Right ventricle myocardium inferior (tissue), 1 donor: ENCODE measurements around the gene SLC1A1. TPM values are rescaled to one million over a fixed set of nuclear protein-coding genes. Genes with fewer than 3 reads are reported as not detected.

Experiments used
- ATAC-seq: fragments of 200-7000 bp; cut with Tn5 transposase; one replicate; pipeline ENCODE4 v1.9.1; 2020; ENCODE audit warnings: mild to moderate bottlenecking, moderate library complexity
- DNase-seq: peaks from one replicate; pipeline ENCODE4 v3.0.0; 2021; ENCODE audit errors: missing footprints
- intact Hi-C: fragments of 100-400 bp; cut with DNase I; formaldehyde crosslinking; loops from one replicate; pipeline ENCODE4 v1.11.0; 2022
- long read RNA-seq: library from polyadenylated mRNA; unstranded; transcript quantifications from one replicate; pipeline ENCODE4 v2.0.0, GENCODE V29; 2021
- total RNA-seq: library from RNA; stranded (reverse); fragmentation: NEBNext Ultra II Directional; extraction: Animal tissue kit (Norgen Biotek cat#: 25700); gene quantifications from one replicate; pipeline ENCODE4 v1.2.1, GENCODE V29; 2021
- donor health status: DM: no; HTN: yes; CAD: no; lungs with severe emphysema.

SLC1A1 gene
- total RNA-seq = 3.2 TPM
- long read RNA-seq, partial matches to known transcripts = 0 of 2 reads
- long read RNA-seq, other reads (novel, unspliced or antisense) = 1 of 2 reads

DNA sequence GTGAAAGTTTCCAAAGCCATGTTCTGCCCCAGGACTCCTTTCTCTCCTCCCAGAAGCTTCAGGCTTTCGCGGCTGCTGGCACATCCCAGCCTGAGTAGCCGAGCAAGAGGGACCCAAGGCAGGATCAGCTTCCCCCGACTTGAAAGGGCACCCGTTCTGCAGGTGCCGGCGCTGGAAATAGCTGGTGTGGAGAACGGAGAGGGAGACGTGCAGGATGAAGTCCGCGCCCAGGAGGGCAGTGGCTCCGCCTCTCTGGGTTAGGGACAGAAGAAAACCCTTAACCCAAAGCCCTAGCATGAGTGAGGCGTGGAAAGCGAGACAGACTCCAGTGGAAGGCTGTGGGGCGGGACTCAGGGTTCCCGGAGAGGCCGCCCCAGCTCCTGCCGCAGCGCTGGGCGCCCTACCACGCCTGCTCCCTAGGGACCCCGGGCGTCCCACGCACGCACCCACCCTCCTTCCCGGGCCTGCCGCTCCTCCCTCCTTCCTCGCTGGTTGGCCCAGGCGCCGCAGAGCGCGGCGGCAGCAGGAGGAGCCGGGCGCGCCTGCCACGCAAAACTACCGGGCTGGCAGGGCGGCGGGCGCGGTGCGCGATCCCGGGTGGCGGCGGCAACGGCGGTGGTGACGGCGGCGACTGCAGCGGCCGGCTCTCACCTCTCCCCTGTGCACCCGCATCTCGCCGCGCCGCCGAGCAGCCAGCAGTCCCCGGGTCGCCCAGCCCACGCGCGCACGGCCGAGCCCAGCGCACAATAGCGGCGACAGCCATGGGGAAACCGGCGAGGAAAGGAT lies at the start of gene SLC1A1:
SLC1A1 (plus strand) TSS at position 550 of the 786 bp plus-strand sequence; CDS start at position 762, 212 bp downstream.
- DNase-seq (peak; percentile 78), ATAC-seq (peak; percentile 84)
- intact Hi-C loops = loop anchor here (2.0 kb wide), 2 partner anchors 59 to 111 kb away; no protein-coding TSS in a partner anchor

- intact Hi-C loops = no loop called here
- DNase-seq = no peak
Measured at GRCh38 chr9:4442806-4443205, 47.5 kb upstream of the SLC1A1 start.

GRCh38 chr9:4443439-4443838 lies 46.8 kb upstream of the SLC1A1 start:
- no peak for DNase-seq

More at GRCh38 chr9:4442806-4443205, 47.5 kb upstream of the SLC1A1 start:
- no peak for ATAC-seq

DNA sequence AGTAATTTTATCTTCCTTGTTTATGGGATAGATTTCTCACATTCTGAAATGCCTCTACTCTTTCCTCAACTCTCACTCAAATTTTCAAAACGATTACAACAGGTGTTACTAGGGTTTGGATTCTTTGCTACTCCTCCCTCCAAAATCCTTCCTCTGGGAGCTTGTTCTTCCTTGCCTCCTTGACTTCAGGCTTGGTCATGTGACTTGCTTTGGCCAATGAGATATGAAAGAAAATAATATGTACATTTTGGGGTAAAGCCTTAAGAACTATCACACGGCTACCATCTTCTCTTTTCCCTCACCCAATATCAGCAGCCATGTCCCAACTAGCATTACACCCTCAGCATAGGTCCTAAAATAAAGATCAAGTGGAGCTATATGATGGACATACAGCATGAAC lies 28.8 kb upstream of the SLC1A1 start:
- ATAC-seq (no peak), DNase-seq (no peak)
- intact Hi-C loops = no loop called here

More at GRCh38 chr9:4443439-4443838, 46.8 kb upstream of the SLC1A1 start:
- ATAC-seq = no peak
- intact Hi-C loops = no loop called here

DNA sequence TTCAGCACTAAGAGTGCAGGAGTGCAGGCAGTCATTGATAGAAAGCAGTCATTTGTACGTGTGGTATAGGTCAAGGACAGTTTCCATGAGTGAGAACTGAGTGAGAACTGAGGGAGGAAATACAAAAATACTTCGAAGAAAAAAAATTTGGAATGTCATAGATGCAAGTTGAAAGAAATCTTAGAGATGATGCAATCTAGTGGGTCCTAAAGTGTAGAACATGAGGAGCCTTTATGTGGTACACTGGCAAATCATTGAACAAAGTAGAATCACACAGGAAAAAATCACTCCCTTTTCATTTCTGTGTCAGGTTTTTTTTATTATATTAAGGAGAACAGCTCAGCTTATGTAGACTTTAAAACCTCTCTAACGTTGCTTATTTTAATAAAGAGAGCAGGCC lies 26.4 kb upstream of the SLC1A1 start:
- intact Hi-C loops = no loop called here
- DNase-seq (no peak), ATAC-seq (no peak)

GRCh38 chr9:4464911-4465513 lies 25.3 kb upstream of the SLC1A1 start:
- intact Hi-C loops = no loop called here

GRCh38 chr9:4465910-4466309 lies 24.4 kb upstream of the SLC1A1 start:
- no peak for DNase-seq
- intact Hi-C loops = no loop called here
- ATAC-seq = no peak

More at GRCh38 chr9:4464911-4465513, 25.3 kb upstream of the SLC1A1 start:
- ATAC-seq (no peak), DNase-seq (no peak)

DNA sequence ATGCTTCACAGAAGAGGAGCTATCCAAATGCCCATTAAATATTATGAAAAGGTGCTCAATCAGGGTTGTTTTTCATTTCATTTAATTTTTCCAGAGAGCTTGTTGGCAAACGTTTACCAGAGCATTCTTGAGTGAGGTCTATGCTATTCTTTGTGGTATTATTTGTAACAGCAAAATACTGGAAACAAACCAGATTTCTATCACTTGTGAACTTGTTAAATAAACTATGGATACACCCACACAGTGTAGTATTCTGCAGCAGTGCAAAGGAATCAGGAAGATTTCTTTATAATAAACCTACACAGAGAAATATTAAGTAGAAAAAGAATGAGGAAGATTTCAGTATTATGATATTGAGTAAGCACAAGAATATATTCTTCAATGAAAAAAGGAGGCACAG lies 15.0 kb upstream of the SLC1A1 start:
- DNase-seq (no peak), ATAC-seq (no peak)
- intact Hi-C loops = no loop called here

- intact Hi-C loops = no loop called here
- DNase-seq = no peak
- no peak for ATAC-seq
Measured at GRCh38 chr9:4486176-4486575, 4.1 kb upstream of the SLC1A1 start.

DNA sequence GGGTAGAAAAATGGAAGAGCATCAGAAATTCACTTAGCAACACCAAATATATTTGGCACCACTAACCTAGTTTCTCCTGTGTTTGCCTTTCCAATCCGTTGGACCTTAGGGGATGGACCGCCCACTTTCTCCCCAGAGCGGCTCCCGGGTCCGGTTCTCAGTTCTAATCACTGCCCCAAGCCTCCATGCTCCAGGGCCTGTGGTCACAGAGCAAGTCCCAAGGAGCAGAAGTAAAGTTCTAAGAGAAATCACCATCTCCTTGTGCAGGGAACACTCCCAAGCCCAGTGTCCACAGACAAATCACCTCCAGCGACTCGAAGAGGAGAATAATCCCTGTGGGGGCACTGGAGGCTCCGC lies 728 bp upstream of the SLC1A1 start:
- peak; percentile 58 for DNase-seq
- peak; percentile 63 for ATAC-seq
- intact Hi-C loops = no loop called here

GRCh38 chr9:4490705-4491625 lies 697 bp downstream of the SLC1A1 start:
- ATAC-seq (no peak), DNase-seq (peak; percentile 60)
- intact Hi-C loops = loop anchor here (2.0 kb wide), 2 partner anchors 58 to 110 kb away; no protein-coding TSS in a partner anchor

DNA sequence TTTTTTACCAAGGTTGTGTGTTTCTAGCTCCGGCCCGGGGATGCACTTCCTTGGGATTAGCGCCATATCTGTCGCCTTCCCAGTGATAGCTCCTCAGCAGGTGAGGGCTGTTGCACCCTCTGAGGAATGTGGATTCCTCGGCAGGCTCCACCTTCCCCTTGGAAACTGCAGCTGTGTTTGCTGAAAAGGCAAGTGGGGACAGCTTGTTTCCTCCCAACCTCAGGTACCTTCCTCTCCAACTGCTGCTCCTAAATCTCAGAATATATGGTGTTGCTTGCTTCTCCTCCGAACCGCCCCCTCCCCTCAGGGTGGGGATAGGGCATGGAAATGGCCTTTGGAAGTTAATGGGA lies 1.3 kb downstream of the SLC1A1 start:
- intact Hi-C loops = loop anchor here (2.0 kb wide), 2 partner anchors 57 to 109 kb away; no protein-coding TSS in a partner anchor
- DNase-seq (no peak), ATAC-seq (no peak)

GRCh38 chr9:4494332-4494731 lies 4.1 kb downstream of the SLC1A1 start:
- no peak for ATAC-seq
- intact Hi-C loops = no loop called here
- DNase-seq = no peak

DNA sequence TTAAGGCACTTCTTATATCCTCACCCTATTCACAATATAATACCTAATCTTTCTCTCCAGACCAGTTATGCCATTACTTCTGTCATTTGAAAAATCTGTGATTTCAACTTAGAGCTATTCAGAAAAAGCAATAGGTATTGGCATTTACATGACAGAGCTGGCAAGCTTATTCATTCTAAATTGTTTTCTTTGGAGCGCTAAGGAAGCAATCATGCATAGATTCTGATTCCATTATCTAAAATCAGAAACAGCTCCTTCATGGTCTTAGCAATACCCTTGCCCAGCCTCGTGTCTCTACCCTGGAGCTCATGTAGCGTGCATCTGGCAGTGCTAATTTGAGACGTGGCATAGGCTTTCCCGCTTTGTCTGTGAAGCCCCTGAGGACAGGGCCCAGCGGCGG lies 4.5 kb downstream of the SLC1A1 start:
- intact Hi-C loops = no loop called here
- no peak for ATAC-seq
- no peak for DNase-seq

GRCh38 chr9:4495537-4495936 lies 5.3 kb downstream of the SLC1A1 start:
- no peak for DNase-seq
- no peak for ATAC-seq
- intact Hi-C loops = no loop called here

DNA sequence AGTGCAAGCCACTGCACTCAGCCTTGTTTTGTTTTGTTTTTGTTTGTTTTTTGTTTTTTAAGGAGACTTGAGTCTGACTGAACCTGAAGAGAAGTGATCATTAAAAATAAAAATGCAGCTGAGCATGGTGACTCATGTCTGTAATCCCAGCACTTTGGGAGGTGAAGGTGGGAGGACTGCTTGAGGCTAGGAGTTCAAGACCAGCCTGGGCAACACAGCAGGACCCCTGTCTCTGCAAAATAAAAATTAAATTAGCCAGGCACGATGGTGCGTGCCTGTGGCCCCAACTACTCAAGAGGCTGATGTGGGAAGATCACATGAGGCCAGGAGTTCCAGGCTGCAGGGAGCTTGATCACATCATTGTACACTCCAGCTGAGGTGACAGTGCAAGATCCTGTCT lies 6.2 kb downstream of the SLC1A1 start:
- intact Hi-C loops = no loop called here

DNA sequence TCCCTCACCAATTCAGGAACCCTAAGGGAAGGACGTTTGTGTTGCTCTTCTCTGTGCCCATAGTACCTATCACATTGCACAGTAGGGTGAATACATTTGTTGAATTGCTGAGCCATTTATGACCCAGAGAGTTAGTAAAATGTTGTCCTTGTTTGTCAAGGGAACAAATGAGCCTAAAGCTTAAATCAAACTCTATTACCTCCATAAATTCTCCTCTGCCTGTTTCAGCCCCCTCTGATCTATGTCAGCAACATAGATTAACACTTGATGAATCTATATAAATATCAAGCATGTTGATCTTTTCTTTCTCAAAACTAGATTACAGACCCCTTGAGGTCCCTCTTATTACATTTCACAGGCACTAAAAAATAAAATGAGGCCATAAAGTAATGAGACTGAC lies 7.1 kb downstream of the SLC1A1 start:
- intact Hi-C loops = no loop called here
- ATAC-seq (no peak), DNase-seq (no peak)

More for the DNA sequence above, 6.2 kb downstream of the SLC1A1 start:
- ATAC-seq (no peak), DNase-seq (no peak)

GRCh38 chr9:4497855-4498254 lies 7.6 kb downstream of the SLC1A1 start:
- no peak for ATAC-seq
- intact Hi-C loops = no loop called here
- no peak for DNase-seq

DNA sequence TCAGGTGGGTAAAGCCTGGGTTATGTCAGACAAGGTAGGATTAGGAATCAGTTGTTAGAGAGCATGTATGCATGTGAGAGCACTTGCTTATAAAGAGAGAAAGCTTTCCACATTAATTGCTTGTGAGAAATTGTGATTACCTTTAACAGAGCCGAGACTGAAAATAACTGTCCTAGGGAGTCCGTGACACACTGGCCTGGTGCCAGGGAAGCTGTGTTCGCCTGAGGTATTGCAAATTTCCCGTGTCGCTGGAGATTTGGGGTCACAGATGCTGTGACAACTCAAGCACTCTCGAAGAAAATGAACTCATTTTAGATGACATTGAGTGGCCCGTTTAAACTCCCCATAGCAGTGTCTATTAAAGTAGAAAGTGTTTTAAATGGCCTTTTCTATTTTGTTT lies 9.6 kb downstream of the SLC1A1 start:
- intact Hi-C loops = no loop called here
- DNase-seq = no peak
- no peak for ATAC-seq
